Esophagus mucosa (tissue), 1 donor: ENCODE measurements around the gene EML1. TPM values are rescaled to one million over a fixed set of nuclear protein-coding genes. Genes with fewer than 3 reads are reported as not detected.

Experiments
- ATAC-seq: fragments of 200-7000 bp; cut with Tn5 transposase; one replicate; pipeline ENCODE4 v1.9.1; 2020
- total RNA-seq: library from RNA; stranded (reverse); gene quantifications from one replicate; pipeline ENCODE4 v1.2.4, GENCODE V29; 2023
- donor health status: DM: yes; HTN: yes; CAD: no.

Gene EML1
- total RNA-seq, 1 donor from 2014 or later: 6.0 TPM

DNA sequence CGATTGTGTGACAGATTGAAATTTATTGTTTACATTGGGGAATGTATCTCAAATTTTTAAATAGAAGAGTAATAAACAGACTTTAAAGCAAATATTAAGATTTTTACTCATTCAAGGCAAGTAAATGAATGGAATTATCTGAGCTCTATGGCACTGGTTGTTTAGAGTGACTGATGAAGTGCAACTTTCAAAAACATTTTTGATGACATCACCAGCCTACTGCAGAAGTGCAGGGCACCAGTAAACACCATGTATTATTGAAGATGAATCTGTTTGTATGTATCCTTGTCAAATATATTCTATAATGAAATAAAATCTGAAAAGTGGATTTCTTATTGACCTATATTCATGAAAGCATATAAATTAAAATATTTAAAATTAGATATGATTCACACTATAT is 148.0 kb downstream of the EML1 start:
- ATAC-seq: no peak

- ATAC-seq: no peak
Observed at GRCh38 chr14:99943620-99944019, 150.4 kb downstream of the EML1 start.

- ATAC-seq: no peak
Observed at GRCh38 chr14:99944241-99944651, 151.0 kb downstream of the EML1 start.

DNA sequence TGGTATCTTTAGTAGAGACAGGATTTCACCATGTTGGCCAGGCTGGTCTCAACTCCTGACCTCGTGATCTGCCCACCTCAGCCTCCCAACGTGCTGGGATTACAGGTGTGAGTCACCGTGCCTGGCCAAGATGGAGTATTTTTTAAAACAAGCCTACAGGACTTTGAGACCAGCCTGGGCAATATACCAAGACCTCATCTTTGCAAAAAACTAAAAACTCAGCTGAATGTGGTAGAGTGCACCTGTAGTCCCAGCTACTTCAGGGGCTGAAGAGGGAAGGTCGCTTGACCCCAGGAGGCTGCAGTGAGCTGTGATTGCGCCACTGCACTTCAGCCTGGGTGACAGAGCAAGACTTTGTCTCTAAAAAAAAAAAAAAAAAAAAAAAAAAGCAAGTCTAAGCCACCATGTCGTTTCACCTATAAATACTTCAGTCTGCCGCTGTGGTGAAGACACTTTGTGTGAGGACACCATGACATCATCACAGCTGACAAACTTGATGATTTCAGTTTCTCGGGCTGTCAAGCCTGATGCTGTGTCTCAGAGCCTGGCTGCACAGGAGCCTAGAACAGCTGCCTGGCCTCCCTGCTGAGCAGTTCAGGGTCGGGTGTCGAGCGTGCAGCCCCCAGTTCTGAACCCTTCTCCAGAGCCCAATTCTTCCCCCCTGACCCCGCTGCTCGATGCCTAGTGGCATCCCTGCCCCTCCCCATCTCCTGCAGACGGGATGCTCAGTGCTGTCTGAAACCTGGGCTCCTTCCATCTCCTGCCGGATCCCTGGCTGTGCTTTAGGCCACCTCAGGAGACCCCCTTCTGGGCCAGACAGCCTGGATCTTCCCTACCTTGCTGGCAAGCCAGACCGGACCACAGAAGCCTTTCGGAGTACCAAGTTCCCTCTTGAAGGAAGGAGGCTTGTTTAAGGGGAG is 152.8 kb downstream of the EML1 start:
- ATAC-seq: peak; percentile 5

DNA sequence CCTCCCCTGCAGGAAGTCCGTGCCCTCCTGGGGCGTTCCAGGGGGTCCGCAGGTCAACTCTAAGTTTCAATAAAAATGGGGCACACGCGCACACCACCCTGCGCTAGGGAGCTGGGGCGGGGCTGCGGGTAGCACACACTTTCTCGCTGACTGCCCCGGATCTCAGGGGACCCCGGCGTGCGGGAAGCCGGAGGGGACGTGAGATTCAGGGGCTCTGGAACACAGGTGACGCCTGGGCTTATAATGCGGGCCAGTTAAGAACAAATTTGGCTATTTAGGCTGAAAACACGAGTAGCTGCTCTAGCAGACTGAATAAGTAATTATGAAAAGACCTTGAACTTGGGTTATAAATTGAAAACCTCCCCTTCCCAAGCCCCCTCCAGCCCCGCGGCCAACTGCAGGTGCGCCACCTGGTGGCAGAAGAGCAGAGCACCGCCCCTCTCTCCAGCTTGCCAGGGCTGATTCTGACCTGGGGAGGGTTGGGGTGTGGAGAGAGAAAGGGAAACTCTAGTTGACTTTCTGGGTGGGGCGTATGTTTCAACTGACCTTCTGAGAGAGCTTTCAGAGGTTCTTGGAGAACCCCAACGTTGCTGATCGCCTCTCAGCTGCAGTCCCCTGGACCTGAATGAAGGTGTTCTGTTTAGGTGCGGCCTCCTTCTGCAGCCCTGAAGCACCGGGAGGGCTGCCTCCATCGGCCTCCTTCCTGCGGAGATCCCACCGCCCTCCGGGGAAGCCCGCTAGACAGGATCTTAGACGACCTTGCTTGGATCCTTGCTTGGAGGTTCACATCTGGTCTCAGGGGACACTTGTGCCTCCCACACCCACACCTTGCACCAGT is 153.7 kb downstream of the EML1 start:
- peak; percentile 64 for ATAC-seq

DNA sequence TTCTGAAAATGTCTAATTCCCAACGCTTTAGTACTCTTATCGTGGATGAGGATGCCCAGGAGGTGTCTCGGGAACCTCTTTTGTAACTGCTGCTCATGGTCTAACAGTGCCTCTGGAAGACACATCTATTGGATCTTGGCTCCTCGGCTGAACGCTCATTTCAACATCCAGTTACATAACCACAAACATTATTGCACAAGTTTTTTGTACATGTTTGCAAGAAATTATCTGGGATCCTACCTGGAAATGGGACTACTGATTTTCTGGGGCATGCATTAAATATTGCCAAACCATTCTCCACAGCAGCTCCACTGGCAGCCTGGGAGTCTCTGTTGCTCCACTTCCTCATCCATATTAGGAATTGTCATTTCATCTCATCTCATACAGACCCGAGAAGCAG is 154.5 kb downstream of the EML1 start:
- no peak for ATAC-seq

GRCh38 chr14:99949011-99949732 is 156.0 kb downstream of the EML1 start:
- peak; percentile 66 for ATAC-seq

DNA sequence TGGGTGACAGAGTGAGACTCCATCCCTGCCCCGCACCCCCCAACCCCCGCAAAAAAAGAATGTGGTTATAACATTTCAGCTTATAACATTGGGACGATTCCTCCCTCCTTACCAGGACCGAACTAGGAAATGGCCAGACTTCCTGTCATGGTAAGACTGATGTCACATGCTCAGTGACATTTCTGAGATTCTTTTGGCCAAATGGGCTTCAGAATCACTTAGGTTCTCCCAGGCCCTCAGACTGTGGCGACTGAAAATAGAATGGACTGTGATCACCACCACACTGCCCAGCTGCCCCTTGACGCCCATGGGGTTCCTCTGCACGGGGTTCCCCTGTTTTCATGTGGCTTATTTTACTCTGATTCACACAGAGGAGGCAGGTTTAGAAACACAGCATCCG is 157.0 kb downstream of the EML1 start:
- ATAC-seq: no peak

DNA sequence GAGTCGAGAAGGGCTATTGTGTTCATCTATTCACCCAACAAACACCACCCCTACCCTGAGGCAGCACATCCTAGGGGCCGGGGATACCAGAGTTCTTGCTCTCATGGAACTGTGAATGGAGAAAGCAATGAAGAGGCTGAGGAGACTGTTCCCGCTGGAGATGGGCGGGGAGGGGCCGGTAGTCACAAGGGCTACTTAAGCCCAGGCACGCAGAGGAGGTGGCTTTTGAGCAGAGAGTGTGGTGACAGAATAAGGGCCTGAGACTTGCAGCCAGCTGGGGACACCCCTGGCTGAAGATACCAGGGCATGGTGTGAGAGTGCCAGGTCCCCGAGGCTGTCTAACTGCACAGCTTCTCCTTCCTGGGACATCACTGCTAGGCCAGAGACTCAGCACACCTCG is 157.9 kb downstream of the EML1 start:
- no peak for ATAC-seq

DNA sequence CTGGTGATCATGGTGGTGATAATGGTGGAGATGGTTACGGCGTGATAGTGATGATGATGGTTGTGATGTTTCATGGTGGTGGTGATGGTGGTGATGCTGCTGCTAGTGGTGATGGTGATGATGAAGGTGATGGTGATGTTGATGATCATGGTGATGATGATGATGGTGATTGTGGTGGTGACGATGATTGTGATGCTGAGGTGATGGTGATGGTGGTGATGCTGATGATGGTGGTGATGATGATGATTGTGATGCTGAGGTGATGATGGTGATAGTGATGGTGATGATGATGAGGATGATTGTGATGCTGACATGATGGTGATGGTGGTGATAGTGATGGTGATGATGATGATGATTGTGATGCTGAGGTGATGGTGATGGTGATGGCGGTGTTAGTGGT is 158.8 kb downstream of the EML1 start:
- no peak for ATAC-seq

GRCh38 chr14:99952453-99952852 is 159.2 kb downstream of the EML1 start:
- ATAC-seq: no peak

GRCh38 chr14:99955826-99956455 is 162.7 kb downstream of the EML1 start:
- peak; percentile 74 for ATAC-seq

- no peak for ATAC-seq
Observed at GRCh38 chr14:99958380-99958779, 165.2 kb downstream of the EML1 start.

DNA sequence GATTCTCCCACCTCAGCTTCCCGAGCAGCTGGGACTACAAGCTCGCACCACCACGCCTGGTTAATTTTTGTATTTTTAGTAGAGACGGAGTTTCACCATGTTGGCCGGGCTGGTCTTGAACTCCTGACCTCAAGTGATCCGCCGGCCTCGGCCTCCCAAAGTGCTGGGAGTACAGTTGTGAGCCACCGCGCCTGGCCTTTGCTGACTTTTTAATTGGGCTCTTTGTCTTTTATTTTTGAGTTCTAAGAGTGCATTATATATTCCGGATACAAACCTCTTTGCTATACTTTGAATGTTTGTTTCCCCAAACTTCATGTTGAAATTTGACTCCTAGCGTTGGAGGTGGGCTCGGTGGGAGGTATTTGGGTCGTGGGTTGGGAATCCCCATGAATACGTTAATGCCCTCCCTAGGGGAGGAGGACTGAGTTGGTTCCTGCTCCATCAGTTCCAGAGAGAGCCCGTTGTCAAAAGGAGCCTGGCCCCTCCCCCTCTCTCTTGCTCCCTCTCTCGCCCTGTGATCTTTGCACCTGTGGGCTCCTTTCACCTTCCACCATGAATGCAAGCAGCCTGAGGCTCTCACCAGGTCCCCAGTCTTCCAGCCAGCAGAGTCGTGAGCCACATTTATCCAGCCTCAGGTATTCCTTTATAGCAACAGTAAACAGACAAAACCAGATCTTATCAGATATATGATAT is 168.8 kb downstream of the EML1 start:
- ATAC-seq: no peak

GRCh38 chr14:99964979-99965378 is 171.8 kb downstream of the EML1 start:
- ATAC-seq: no peak

GRCh38 chr14:99966037-99966835 is 173.0 kb downstream of the EML1 start:
- no peak for ATAC-seq

DNA sequence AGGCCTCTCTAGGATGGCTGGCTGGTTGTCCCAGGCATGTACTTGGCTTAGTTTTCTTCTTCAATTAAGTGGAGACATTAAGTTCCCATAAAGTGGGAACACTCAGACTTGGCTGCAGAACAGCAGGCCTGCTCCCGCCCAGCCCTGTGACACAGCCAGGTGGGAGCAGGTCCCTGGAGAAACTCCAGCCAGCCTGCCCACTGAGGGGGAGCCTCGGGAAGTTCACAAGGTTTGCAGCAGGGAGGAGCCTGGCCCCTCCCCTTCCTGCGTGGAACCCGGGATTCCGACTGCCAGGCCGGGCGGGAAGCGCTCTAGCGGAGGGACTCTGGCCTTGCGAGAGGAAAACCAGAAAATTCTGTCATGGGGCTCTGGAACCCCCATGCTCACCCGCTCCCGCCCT is 173.7 kb downstream of the EML1 start:
- ATAC-seq: no peak

- no peak for ATAC-seq
Observed at GRCh38 chr14:99968191-99968920, 175.1 kb downstream of the EML1 start.

- ATAC-seq: no peak
Observed at GRCh38 chr14:99968941-99969340, 175.7 kb downstream of the EML1 start.

- no peak for ATAC-seq
Observed at GRCh38 chr14:99969673-99970322, 176.6 kb downstream of the EML1 start.
